CD1c-positive myeloid dendritic cell (primary cell): ENCODE measurements around the gene RNF20.
"Not testable (repeated sequence)": the region's sequence is repeated elsewhere in the genome, so short reads cannot be mapped to it uniquely, and the experiment has no call there.

Source experiments
- DNase-seq: peaks from one replicate; pipeline ENCODE4 v3.0.0-alpha.2; 2016; ENCODE audit errors: extremely low spot score

Gene RNF20

GRCh38 chr9:101587332-101588043 is 53.8 kb downstream of the RNF20 start:
- no peak for DNase-seq

- not testable (repeated sequence) for DNase-seq
These were observed 56.4 kb downstream of the RNF20 start for GRCh38 chr9:101590074-101590473.

GRCh38 chr9:101590901-101591300 is 57.2 kb downstream of the RNF20 start:
- DNase-seq: no peak

- DNase-seq: no peak
These were observed 58.3 kb downstream of the RNF20 start for GRCh38 chr9:101591787-101592446.

- DNase-seq: no peak
These were observed 59.1 kb downstream of the RNF20 start for GRCh38 chr9:101592788-101593187.

- DNase-seq: no peak
These were observed 59.7 kb downstream of the RNF20 start for GRCh38 chr9:101593345-101593744.

GRCh38 chr9:101594796-101595195 is 61.1 kb downstream of the RNF20 start, which contains the start of gene PPP3R2:
Gene PPP3R2, minus strand, starts transcription at chr9:101594969. Its CDS starts 48 bp downstream, at chr9:101594921.
- DNase-seq: no peak

GRCh38 chr9:101601904-101602765 is 68.5 kb downstream of the RNF20 start:
- peak; percentile 57 for DNase-seq

- no peak for DNase-seq
These were observed 70.6 kb downstream of the RNF20 start for GRCh38 chr9:101604296-101604695.

GRCh38 chr9:101605547-101605946 is 71.9 kb downstream of the RNF20 start:
- DNase-seq: no peak
